NCI-H187 treated with DMSO at 0.1 percent for 48 hours (cell line): ENCODE measurements around the gene EREG.

ENCODE experiments used
- DNase-seq: peaks from one replicate; lab custom pipeline; 2025; lab: John Stamatoyannopoulos, UW

The EREG gene

DNA sequence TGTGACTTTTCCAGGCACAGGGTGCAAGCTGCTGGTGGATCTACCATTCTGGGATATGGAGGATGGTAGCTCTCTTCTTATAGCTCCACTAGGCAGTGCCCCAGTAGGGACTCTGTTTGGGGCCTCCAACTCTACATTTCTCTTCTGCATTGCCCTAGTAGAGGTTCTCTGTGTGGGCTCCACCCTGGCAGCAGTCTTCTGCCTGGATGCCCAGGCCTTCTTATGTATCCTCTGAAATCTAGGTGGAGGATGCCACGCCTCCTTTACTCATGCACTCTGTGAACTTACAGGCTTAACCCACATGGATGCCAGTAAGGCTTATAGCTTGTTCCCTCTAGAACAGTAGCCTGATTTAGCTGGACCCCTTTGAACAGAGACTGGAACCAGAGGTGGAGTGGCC lies 20.9 kb upstream of the EREG start:
- no peak for DNase-seq

DNA sequence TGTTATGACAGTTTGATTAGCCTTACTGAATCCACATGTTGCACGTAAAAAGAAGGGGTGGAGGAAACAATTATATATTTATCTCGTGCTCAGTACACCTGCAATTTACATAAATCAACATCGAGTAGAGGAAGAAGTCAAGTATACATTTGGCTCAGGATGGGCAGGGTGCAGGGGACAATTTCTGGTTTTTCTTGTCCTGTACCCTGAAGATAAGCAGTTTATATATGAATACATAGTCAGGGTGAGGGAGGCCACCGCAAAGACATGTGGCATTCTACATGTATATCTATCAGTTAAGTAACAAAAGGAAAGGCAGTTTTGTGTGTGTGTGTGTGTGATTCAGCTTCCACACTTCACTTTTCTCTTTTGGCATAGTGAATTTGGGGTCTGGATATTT lies 11.1 kb upstream of the EREG start:
- DNase-seq: no peak

DNA sequence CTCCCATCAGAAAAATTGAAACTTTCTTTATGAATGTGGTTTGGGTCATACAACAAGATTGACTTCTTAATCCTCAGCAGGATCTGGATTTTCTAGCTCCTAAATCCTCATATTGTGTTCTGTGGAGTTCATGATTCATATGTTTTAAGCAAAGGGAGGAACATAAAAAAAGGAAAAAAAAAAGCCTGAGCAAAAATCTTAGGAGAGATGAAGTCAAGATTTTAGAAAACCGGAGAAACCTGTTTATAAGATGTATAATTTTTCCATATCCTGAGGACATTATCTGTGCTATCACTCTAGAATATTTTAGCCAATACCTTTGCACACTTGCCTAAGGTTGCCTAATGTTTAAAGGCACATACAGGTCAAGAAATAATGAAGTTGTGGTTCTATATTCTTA lies 7.0 kb upstream of the EREG start:
- no peak for DNase-seq

DNA sequence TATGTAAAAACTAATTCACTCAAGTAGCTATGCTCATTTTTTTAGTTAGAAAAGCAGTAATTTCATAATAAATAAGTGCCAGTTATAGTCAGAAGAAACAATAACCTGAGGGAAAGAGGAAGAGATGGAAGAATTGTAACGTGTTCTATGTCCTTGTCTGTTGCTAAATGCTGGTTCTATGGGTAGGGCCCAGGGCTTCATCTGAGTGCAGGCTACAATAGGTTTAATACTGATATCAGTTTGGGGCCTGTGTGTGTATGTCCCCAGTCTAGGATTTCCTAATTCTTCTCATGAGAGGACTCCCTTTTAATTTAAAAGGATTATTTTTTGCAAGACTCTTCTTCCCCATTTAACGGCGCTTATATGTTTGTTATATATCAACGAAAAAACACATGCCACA lies 3.3 kb upstream of the EREG start:
- no peak for DNase-seq

DNA sequence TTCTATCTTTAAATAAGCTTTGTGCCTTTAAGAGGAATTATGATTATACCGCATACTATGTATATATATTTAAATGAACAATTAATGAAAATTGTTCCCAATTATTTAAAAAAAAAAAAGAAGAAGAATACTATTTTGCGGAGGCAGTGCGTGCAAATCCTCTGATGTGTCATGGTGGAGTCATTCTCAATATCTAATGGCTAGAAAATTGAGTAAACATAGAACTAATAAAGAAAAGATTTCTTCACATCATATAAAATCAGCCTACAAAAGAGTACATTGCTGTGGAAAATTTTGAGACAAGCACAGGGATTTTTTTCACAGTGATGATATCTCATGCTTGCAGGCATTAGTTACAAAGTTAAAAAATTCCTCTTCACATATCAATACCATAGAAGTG lies 2.6 kb upstream of the EREG start:
- no peak for DNase-seq

DNA sequence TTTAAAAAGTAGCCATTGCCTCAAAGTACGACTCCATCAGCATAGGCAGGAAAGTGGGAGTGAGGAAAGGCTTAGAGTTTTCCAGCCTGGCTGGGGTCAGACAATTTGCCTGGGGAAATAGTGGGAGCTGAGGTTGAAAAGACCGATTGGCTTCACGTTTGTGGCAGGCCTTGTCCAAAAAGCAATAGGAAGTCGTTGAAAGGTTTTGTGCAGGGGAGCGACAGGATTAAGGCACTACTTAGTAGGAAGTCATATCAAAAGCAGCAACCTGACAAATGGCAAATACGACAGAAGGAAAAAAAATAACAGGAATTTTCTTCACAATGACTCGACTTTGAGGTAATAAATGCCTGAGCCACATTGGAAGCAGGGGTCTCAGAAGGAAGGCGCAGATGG lies 691 bp upstream of the EREG start:
- no peak for DNase-seq

DNA sequence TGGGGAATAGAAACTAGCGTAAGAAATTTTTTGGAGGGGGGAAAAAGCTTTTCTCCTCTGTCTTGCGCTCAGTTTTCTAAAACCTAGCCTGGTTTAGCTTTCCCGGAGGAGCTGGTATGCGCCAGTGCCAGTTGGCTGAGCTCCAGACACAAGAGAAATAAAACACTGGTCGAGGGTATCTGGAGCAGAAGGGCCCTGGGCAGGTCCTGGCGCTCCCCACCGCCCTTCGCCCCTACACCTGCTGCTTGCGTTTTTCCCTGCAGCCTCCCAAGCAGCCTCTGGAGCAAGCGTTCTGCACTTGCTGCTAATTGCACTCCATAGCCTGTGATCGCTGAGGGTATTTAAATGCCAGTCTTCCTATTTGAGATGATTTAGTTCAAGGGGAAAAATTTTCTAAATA lies 816 bp downstream of the EREG start:
- peak; percentile 10 for DNase-seq

DNA sequence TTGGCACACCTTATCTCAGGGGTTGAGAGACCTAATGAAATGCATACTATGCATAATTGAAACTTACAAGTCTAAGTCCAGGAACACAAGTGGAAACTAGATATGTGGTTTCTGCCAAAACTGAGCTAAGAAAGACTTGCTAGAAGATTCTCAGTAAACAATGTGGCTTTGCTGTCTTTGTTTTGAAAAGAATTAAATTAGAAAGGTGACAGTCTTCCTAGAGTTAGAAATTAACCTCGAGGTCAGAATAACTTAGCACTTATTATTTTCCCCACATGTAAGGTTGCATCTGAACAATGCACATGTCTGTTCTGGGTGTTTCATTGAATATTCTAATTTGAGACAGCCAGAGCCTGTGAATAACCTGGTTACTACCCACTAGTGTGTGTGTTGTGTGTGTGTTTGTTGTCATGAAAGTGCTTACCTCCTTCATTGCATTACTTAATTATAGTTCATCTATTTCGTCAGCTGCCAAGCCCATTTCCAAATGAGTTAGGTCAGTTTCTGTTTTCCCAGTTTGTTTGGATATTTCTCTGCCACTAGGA lies 1.5 kb downstream of the EREG start:
- DNase-seq: no peak

DNA sequence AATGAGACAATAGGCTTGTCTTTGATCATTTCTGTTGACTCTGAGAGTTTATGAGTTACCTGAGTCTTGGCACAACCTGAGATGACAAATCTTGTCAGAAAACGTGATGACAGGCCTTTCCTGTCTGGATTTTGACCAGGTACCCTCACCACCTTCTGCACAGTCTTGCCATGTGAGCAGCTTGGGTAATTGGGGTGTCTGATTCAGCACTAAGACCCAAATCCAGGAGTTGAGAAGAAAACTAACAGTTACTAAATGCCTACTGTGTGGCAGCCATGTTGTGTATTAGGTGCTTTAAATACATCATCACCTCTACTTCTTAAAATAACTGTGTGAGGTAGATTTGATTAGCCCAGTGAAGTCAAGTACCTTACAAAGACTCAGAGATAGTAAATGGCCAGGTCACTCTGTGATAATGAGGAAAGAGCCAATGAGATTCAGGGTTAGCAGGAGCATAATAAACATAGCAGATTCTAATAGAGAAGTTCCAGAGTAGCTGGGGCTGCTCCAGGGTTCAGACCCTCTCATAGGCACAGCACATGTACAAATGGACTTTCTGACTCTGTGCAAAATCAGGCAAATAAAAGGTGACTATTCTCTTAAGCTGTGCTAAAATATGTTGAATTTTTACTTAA lies 2.8 kb downstream of the EREG start:
- no peak for DNase-seq

DNA sequence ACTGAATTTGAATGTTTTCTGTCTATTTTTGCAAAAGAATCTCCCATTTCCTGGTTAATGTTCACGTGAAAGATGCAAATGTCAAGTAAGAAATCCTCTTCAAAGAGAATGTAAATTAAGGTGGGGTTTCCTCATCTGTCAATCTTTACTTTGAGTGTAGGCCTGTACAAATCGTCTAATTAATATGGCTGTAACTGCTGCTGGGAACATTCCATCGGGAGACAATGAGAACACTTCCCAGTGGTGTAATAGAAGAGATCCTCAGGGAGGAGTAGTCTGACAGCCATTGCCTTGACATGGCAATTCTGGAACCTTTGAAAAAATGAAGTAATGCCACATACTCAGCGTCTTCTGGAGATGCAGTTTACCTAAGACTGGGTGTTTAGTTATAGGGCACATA lies 3.7 kb downstream of the EREG start:
- no peak for DNase-seq

DNA sequence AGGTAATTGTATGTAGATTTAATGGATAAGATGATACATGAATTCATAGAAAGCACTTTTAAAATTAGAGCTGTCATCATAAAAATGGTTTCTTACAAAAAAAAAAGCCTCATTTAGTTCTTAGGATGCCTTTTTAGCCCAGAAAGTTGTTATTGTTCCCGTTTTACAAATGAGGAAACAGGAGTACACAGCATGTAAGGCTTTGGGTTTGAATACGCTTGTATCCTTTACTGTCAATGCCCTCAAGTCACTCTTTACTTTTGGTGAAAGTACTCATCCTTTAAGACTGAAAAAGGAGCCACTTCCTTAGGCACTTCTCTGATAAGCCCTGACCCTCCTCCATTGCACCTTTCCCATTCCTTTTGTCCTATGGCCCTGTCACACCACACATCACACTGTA lies 4.9 kb downstream of the EREG start:
- DNase-seq: no peak

DNA sequence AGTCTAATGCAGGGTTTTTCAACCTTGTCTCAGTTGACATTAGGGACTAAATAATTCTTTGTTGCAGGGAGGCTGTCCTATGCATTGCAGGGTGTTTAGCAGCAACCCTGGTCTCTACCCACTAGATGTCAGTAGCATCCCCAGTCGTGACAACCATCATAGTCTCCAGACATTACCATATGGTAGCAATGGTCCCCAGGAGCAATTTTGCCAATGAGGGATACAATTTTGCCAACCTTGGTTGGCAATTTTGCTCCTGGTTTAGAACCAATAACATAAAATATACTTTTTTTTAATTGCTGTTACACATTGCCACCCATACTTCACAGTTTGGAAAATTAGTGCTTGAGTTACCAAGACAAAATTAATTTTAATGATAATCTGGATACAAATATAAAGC lies 6.0 kb downstream of the EREG start:
- no peak for DNase-seq

DNA sequence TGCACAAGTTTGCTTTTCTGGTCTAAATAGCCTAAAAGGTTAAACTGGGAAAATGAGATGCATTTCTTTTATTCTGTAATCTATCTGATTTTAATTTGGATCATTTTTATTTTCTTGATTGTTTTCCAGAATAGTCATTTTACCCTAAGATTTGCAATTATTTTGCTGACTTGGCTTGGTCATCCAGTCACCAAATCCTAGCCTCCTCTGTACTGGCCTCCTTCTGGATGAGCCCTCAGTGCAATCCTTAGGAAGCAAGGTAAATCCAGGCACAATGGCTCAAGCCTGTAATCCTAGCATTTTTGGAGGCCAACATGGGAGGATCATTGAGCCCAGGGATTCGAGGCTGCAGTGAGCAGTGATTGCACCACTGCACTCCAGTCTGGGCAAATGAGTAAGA lies 9.2 kb downstream of the EREG start:
- DNase-seq: no peak

DNA sequence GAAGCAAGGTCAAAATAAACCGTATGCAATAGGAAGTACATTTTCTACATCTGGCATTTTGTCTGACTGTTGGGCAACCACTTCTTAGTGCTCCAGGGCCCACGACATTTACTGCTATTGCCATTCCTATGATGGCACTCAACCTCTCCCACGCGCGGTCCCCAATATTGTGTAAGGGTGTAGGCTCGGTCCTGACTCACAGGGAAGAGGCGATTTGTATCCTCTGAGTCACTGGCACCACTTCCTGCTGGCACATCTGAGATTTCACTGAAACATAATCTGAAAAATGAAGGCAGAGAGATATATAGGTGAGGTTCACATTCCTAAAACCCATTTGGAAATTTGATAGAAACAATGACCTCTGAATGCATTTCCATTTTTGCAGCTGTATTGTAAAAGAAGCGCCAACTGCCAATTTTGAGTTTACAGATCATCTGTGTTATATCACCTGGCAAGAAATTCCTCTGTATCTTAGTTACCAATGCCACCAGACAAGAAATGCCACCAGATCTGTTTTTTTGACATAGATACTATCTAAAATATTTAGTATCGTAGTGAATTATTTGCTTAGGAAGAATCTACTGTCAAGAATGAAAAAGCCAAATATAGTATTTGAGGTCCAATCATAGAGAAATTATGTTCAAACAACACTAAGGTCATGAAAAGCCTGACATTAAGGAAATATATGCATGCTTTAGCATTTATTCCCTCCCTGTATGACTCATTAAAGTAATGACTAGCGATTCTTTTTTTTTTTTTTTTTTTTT lies 9.8 kb downstream of the EREG start:
- DNase-seq: no peak

DNA sequence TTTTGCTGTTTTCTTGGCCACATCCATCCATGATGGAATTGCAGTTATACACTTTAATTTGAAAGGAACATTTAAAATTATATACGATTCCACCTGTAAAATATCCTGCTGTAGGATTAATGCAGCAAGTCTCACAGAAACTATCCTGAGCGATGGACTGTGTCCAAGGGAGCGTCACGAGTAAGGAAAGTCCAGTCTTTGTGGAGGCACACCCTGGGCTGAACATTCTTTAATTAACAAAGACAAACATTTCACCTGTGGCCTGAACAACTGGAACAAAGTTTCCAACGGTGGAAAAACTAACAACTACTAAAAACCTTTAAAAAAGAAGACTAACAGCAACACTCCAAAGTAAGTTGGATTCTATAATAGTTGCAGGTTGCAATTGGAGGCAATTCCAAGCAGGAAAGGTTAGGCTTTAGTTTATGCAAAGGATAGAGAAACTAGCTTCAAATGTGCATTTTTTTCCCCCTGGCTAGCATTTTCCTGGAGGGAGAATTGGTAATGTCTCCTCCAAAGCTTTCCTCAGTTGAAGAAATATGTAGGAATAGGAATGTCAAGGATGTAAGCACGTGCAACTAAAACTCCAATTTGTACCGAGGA lies 11.0 kb downstream of the EREG start:
- DNase-seq: no peak

DNA sequence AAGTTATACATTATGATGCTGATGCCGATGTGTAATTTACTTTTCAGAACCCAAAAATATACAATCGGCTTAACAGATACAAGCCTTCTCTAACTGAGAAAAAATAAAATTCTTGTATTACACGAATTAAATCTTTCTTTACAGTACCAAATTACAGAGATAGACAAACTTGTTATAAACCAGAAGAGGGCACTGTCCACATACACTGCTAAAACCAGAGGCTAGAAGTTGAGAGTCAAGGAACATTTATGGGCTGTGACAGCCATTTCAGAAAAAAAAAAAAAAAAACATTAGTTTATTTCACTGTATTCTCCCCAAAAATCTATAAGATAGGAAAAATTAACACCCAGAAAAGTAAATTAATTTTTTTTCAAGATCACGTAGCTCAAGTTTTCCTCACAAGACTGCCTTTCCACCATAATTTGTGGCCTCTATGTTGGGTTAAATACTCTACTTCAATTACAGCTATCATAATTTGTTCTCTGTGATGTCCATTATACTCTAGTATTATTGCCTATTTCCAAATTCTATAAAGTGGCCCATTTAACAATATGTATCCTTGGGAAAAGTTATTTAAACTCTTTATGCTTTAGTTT lies 12.0 kb downstream of the EREG start:
- DNase-seq: peak; percentile 50

DNA sequence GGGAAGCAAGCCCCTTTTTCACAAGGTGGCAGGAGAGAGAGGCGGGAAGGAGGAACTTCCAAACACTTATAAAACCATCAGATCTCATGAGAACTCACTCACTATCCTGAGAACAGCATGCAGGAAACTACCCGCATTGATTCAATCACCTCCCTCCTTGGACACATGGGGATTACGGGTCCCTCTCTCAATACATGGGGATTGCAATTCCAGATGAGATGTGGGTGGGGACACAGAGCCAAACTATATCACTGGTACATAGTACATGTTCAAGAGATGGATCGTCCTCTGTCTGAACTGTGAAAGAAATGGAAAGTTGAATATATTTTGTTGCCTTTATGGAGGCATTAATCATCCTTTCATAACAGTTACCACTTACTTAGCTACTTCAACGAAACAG lies 12.8 kb downstream of the EREG start:
- DNase-seq: no peak

DNA sequence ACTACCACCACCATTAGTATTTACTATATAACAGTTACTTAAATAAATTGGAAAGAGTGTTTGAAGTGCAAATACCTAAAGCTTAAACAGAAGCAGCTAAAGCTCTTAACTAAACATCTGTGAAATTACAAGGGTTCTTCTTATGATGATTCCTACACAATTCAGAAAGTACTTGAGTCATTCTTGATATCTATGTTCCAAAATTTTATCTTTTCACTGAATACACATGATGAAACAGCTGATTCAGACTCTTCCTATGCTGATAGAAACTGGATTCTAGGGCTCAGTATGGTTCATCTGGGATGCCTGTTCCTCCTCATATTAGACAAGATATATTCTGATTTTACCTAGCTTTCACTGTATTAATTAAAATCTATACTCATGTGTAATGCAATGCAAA lies 13.6 kb downstream of the EREG start:
- no peak for DNase-seq

DNA sequence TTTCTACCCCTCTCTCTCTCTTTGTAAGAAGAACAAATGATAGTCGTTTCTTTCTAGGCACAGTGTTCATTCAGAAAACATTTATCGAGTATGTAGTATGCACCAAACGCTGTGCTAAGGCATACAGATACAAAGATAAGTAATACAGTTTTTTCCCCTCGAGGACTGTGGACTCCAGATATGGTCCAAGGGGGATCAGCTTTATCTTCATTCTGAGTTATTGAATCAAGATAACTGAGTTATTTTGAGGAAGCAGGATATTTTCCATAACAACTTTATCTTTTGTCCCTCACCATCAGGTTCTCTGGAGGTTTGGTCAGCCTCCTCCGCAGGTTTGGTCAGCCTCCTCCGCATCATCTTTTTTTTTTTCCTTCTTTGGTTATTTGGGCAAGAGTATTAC lies 15.0 kb downstream of the EREG start:
- no peak for DNase-seq

DNA sequence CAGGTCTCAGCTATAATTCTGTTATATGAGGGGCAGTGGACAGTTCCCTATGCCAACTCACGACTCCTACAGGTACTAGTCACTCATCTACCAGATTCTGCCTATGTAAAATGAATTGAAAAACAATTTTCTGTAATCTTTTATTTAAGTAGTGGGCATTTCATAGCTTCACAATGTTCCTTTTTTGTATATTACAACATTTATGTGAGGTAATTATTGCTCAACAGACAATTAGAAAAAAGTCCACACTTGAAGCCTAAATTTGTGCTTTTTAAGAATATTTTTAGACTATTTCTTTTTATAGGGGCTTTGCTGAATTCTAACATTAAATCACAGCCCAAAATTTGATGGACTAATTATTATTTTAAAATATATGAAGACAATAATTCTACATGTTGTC lies 20.4 kb downstream of the EREG start:
- no peak for DNase-seq

DNA sequence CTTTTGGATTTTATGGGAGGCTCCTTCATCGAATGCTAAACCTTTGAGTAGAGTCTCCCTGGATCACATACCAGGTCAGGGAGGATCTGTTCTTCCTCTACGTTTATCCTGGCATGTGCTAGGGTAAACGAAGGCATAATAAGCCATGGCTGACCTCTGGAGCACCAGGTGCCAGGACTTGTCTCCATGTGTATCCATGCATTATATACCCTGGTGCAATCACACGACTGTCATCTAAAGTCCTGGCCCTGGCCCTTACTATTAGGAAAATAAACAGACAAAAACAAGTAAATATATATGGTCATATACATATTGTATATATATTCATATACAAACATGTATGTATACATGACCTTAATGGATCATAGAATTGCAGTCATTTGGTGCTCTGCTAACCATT lies 21.2 kb downstream of the EREG start:
- no peak for DNase-seq

DNA sequence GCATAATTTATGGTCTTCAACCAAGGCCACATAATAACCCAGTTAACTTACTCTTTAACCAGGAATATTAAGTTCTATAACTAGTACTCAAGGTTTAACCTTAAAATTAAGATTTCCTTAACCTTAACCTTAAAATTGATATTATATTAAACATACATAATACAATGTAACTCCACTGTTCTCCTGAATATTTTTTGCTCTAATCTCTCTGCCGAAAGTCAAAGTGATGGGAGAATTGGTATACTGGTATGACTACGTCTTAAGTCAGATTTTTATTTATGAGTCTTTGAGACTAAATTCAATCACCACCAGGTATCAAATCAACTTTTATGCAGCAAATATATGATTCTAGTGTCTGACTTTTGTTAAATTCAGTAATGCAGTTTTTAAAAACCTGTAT lies 22.8 kb downstream of the EREG start:
- no peak for DNase-seq

DNA sequence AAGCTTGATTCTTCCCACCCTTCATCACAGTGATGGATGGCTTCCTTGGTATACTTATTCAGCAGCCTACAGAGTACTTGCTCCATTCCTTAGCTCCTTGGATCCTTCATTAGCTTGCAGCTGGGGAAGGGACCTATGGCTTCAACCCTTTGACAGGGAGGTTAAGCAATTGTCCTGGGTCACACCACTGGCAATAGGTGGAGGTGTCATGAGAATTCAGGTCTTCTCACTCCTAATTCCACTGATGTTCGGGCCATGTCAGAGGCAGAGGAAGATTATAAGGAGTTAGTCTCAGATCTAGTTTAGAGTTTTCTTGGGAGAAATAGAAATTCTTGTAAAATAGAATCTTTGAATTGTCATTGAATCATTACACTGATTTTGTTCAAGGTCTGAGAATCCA lies 24.5 kb downstream of the EREG start:
- no peak for DNase-seq
